GM12865 (cell line): ENCODE measurements around the gene CFH.

Experiments used
- DNase-seq: peaks from one replicate; pipeline ENCODE4 v3.0.0; 2010; ENCODE audit warnings: low read depth
- H3K4me3 ChIP-seq: 2 replicates; pipeline ENCODE4 v1.5.1; 2011; ENCODE audit warnings: mild to moderate bottlenecking, low read depth, low read length, control low read depth
- CTCF ChIP-seq: IDR thresholded peaks from 2 replicates; pipeline ENCODE4 v1.5.1; 2011; ENCODE audit warnings: low read length, control low read depth, low read depth, inconsistent platforms; ENCODE audit not compliant: insufficient read depth; ENCODE audit errors: missing control alignments

Gene CFH

GRCh38 chr1:196717868-196718267 is 66.0 kb downstream of the CFH start:
- TF ChIP-seq CTCF, result no peak
- no peak overlapping the region for H3K4me3 ChIP-seq
- DNase-seq, result no peak

- DNase-seq, result peak; percentile 83
- no peak overlapping the region for H3K4me3 ChIP-seq
- peak; percentile 93 for TF ChIP-seq CTCF
Measured at GRCh38 chr1:196723325-196724185, 71.7 kb downstream of the CFH start.

GRCh38 chr1:196732526-196732925 is 80.7 kb downstream of the CFH start:
- peak; percentile 13 for TF ChIP-seq CTCF
- H3K4me3 ChIP-seq, result no peak overlapping the region
- DNase-seq, result no peak

- H3K4me3 ChIP-seq, result no peak overlapping the region
- no peak for TF ChIP-seq CTCF
- DNase-seq, result no peak
Measured at GRCh38 chr1:196733091-196733970, 81.5 kb downstream of the CFH start.

GRCh38 chr1:196734006-196734405 is 82.2 kb downstream of the CFH start:
- no peak overlapping the region for H3K4me3 ChIP-seq
- no peak for DNase-seq
- no peak for TF ChIP-seq CTCF

- no peak for DNase-seq
- no peak for TF ChIP-seq CTCF
- no peak overlapping the region for H3K4me3 ChIP-seq
Measured at GRCh38 chr1:196734460-196734859, 82.6 kb downstream of the CFH start.

GRCh38 chr1:196738730-196739129 is 86.9 kb downstream of the CFH start:
- no peak overlapping the region for H3K4me3 ChIP-seq
- no peak for TF ChIP-seq CTCF
- no peak for DNase-seq
